ENCODE measurements around the gene SYNE3. TPM values are rescaled to one million over a fixed set of nuclear protein-coding genes. Genes with fewer than 3 reads are reported as not detected.
A peak's percentile ranks its signal among the peaks of the same experiment; 100 is the strongest.
"Not testable (repeated sequence)": the region's sequence is repeated elsewhere in the genome, so short reads cannot be mapped to it uniquely, and the experiment has no call there.

Gene SYNE3
- total RNA-seq, 1 donor from 2014 or later: 14.4 TPM

GRCh38 chr14:95523815-95524448 is 7.5 kb upstream of the SYNE3 start:
- DNase-seq (ENCODE audit: low spot score): no peak

DNA sequence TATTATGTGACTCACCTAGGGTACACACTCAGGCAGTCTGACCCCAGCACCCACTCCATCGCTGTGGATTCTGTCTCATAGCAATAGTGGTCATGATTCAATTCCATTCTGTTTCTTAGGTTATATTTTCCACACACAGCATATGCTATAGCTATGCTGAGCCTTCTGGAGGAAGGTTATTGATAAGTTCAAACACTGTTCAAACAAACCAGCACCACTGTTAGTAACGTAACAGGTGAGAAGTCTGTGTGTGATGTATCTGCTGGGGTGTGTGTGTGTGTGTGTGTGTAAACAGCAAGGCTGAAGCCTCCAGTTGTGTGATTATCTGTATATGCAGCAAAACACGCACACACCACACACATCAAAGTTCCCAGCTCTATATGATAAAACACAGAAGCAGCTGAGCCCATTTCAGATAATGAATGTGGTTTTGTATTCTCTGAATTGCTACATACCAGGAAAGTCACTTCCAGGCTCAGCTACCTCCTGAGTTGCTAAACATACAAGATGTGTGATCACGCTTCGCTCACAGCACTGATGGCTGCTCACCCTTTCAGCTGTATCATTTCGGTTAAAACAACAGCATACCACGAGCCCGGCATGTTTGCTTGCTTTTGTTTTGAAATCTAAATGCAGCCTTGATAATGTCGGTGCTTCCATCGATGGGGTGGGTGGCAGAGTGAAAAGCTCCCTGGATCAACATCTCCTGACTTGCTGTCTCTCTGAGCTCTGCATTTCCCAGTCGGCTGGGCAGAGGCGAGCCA is 6.8 kb upstream of the SYNE3 start:
- DNase-seq (ENCODE audit: low spot score): no peak

GRCh38 chr14:95522556-95522955 is 6.1 kb upstream of the SYNE3 start:
- no peak for DNase-seq (ENCODE audit: low spot score)

- no peak for DNase-seq (ENCODE audit: low spot score)
Measured at GRCh38 chr14:95522116-95522515, 5.7 kb upstream of the SYNE3 start.

DNA sequence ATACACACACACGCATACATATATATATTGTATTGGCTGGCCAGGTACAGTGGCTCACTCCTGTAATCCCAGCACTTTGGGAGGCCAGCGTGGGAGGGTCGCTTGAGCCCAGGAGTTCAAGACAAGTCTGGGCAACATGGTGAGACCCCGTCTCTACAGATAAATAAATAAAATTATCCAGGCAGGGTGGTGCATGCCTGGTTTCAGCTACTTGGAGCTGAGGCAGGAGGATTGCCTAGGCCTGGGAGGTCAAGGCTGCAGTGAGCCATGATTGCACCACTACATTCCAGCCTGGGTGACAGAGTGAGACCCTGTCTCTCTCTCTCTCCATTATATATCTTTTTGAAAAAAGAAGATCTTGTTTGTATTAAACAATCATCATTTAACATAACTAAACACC is 4.6 kb upstream of the SYNE3 start:
- DNase-seq (ENCODE audit: low spot score): no peak

DNA sequence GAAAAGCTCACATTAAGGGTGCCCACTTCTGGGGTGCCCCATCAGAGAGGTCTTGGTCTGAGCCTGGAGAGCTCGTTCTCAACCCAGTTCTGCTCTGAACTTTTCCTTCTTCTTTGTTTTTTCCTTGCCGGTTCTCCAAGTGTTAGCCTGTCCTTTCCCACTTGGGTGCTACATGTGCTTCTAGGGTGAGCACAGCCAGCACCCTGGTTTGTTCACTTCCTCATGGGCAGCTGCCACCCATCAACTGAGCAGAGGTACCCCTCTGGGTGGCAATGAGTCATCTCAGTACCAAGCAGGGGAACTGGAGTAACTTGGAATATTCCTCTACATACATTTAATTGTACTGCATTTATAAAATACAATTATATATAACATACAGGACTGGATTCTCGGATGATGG is 3.9 kb upstream of the SYNE3 start:
- DNase-seq (ENCODE audit: low spot score): no peak

DNA sequence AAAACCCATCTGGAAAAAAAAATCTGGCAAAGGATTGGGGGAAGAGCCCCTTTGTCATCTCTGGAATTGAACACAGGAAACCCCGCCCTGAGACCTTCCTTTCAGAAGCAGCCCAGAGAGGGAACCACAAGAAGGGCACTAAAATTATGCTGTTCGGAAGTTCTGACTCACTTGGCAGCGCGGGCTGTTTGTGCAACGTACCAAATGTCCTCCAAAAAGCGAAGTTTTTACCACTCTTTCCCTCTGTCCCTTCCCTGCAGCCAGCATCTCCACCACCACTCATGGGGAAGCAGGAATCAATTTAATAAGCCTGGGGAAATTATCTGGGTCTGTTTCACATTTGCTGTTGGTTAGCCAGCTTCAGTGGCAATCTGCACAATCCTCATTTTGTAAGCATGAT is 3.2 kb upstream of the SYNE3 start:
- DNase-seq (ENCODE audit: low spot score): peak; percentile 74

DNA sequence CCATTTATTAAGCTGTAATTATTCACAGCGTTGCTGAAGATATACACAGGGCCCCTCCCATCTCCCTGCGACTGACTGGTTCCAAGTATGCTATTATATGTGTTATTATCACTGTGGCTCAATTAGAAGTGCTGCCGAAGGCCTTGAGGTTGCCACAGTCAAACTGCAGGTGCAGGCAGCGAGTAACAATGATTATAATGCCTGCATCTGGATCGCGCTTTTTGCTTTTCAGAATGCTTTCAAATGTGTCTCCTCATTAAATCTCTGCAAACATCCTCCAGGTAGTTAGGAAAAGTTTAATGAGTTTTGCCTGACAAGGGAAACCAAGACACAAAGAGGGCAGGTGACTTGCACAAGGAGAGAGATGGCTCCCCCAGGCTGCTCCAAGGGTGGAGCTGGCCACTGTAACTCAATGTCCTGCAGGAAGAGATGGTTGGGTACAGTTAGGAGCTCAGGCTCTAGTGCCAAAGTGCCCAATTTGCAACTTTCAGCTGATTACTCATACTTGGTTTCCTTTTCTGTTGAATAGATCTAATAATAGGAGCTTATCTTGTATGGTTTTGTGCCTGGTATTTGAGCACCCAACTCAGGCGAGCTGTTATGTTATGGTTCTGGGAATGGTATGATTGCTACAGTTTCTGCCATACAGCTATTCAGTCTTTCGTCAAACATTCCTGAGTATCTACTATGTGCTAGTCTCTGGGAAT is 1.7 kb upstream of the SYNE3 start:
- DNase-seq (ENCODE audit: low spot score): no peak

GRCh38 chr14:95515596-95516552 is 576 bp downstream of the SYNE3 start:
- DNase-seq (ENCODE audit: low spot score): no peak

- DNase-seq (ENCODE audit: low spot score): no peak
Measured at GRCh38 chr14:95515080-95515489, 1.4 kb downstream of the SYNE3 start.

- DNase-seq (ENCODE audit: low spot score): no peak
Measured at GRCh38 chr14:95514131-95515079, 2.0 kb downstream of the SYNE3 start.

DNA sequence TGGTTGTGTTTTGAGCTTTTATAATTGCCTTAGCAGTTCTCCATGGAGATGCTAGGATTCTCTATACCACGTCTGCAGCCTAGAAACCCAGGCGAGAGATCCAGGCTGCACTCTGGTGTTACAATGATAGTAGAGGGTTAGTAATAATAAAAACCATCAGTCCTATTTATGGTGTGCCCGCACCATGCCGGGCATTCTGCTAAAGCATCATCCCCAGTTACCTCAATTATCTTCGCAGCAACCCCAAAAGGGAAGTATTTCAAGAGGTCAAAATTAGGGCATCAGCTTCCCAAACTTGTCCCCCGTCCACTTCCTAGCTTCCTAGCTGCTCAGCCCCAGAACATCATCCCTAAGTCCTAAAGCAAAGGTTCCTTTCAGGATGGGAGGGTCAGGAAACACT is 3.2 kb downstream of the SYNE3 start:
- DNase-seq (ENCODE audit: low spot score): no peak

GRCh38 chr14:95511687-95512086 is 4.8 kb downstream of the SYNE3 start:
- DNase-seq (ENCODE audit: low spot score): no peak

DNA sequence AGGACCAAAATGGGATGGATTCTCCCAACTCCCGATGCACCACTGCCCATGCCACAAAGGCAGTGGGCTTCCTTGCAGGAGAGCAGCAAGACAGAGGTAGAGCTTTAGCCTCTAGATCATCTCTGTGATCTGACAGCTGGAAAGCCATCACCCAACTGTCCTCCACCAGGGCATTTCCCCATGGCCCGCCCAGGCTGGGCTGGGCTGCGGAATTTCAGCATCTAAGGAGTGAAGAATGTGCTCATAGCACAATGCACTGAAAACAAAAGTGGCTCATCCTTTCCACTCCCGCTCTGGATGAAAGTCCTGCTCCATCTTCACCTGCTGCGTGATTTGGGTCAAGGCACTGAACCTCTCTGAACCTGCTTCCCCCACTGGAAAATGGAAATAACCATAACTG is 5.6 kb downstream of the SYNE3 start:
- DNase-seq (ENCODE audit: low spot score): no peak

- DNase-seq (ENCODE audit: low spot score): not testable (repeated sequence)
Measured at GRCh38 chr14:95510344-95510743, 6.1 kb downstream of the SYNE3 start.

DNA sequence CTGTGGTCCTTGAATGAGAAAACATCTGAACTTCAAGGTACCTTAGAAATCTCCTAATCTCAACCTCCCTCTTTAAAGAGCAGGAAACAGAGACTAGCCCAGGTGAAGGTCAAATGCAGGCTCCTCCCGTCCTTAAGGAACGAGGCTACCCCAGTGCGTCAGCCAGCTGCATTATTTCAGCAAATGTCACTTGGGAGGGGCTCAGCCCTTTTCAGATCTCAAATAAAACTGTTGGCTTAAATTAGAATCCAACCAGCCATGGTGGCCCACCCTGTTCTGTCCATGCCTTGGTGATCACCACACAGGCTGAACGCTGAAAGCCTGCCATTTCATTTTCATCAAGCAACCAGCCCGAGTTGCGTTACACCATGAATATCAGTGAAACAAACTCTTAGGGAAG is 7.0 kb downstream of the SYNE3 start:
- no peak for DNase-seq (ENCODE audit: low spot score)

- DNase-seq (ENCODE audit: low spot score): no peak
Measured at GRCh38 chr14:95508377-95508776, 8.1 kb downstream of the SYNE3 start.

- DNase-seq (ENCODE audit: low spot score): no peak
Measured at GRCh38 chr14:95507701-95508103, 8.7 kb downstream of the SYNE3 start.

DNA sequence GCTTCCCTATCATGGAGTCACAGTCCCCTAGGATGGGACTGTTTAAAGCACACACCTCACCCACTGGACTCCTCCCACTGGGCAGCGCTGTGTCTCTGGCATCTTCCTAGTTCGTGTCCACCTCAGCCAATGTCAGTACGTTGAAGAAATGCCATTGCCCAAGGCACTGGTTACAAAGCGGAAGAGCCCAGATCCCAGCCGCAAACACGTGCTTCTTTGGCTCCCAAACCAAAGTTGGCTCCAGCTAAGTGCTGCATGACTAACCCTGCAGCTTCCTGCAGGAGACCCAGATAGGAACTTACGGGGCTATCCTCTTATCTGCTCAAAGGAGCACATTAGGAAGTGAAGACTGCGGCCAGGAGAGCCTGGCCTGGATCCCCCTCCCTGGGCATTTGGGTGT is 9.3 kb downstream of the SYNE3 start:
- DNase-seq (ENCODE audit: low spot score): peak; percentile 82

DNA sequence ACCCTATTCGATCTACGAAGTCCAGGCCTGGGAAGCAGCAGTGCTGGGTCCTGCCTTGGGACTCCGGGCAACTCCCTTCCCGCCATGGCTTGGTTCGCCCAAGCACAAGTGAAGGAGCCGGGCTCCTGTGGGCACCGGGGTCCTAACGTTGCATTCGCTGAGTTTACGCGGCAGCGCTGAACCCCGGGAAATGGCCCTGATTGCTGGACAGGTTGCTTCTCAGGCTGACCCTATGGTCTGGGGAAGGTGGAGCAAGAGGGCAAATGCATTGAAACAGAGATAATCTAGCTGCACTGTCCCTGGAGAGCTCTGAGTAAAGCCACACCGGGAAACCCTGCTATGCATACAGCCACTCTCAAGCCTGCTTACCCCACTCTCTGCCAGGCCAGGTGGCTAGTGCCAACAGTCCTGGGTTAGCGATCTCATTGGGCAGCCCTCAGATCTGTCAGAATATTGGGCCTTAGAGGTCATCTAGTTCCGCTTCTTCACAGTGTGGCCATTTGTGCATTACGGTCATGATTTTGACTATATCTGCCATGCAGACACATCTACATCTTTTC is 11.3 kb downstream of the SYNE3 start:
- no peak for DNase-seq (ENCODE audit: low spot score)

All from ureter (tissue), 1 donor.